PC-3 (cell line): Measurements from ENCODE around the gene CD7. TPM values are rescaled to one million over a fixed set of nuclear protein-coding genes. Genes with fewer than 3 reads are reported as not detected.

Source experiments
- ATAC-seq: fragments of 200-7000 bp; cut with Tn5 transposase; 2 replicates; pipeline ENCODE4 v1.9.1; 2020; ENCODE audit warnings: mild to moderate bottlenecking, moderate library complexity
- BruUV-seq: library from RNA; stranded (reverse); fragments of 400-500 nt; replicated peaks from 2 replicates; lab custom pipeline; 2021; lab: Mats Ljungman, UMichigan
- CTCF ChIA-PET: fragments of 300-600 bp; sonication (Branson Sonifier 250); formaldehyde crosslinking; loops from one replicate; lab custom pipeline; 2022; ENCODE audit warnings: antibody characterized with exemption; lab: Charles Lee
- POLR2A ChIA-PET: fragments of 300-600 bp; sonication (Branson Sonifier 250); formaldehyde crosslinking; loops from one replicate; lab custom pipeline; 2022; ENCODE audit warnings: antibody characterized with exemption; ENCODE audit not compliant: unreplicated experiment; lab: Charles Lee
- DNase-seq: peaks from one replicate; pipeline ENCODE4 v3.0.0-alpha.2; 2015
- H2AFZ ChIP-seq: fragments of 300-600 bp; sonication (generic); 2 replicates; pipeline ENCODE4 v1.6.0; 2016; ENCODE audit warnings: antibody characterized with exemption, low read length
- H3F3A ChIP-seq: fragments of 300-600 bp; sonication (generic); one replicate; pipeline ENCODE4 v1.6.0; 2017; ENCODE audit warnings: antibody characterized with exemption, low read length, control low read depth, mild to moderate bottlenecking; ENCODE audit not compliant: unreplicated experiment
- H3K27ac ChIP-seq: fragments of 300-600 bp; sonication (generic); 2 replicates; pipeline ENCODE4 v1.5.1; 2016; ENCODE audit warnings: mild to moderate bottlenecking, low read length
- H3K27me3 ChIP-seq: fragments of 300-600 bp; sonication (generic); 2 replicates; pipeline ENCODE4 v1.6.1; 2016; ENCODE audit warnings: low read length, mixed read lengths
- H3K36me3 ChIP-seq: fragments of 300-600 bp; sonication (generic); 2 replicates; pipeline ENCODE4 v1.6.1; 2016; ENCODE audit warnings: low read depth, mixed run types, low read length, mixed read lengths
- H3K4me1 ChIP-seq: fragments of 300-600 bp; sonication (generic); 2 replicates; pipeline ENCODE4 v1.5.1; 2016; ENCODE audit warnings: low read length; ENCODE audit not compliant: insufficient read depth
- H3K4me2 ChIP-seq: fragments of 300-600 bp; sonication (generic); 2 replicates; pipeline ENCODE4 v1.6.0; 2016; ENCODE audit warnings: low read length
- H3K4me3 ChIP-seq: fragments of 300-600 bp; sonication (generic); 2 replicates; pipeline ENCODE4 v1.5.1; 2016; ENCODE audit warnings: mild to moderate bottlenecking, low read length, mixed read lengths
- H3K79me2 ChIP-seq: fragments of 300-600 bp; sonication (generic); 2 replicates; pipeline ENCODE4 v1.6.1; 2017; ENCODE audit warnings: low read length, mixed read lengths
- H3K9ac ChIP-seq: fragments of 300-600 bp; sonication (generic); 2 replicates; pipeline ENCODE4 v1.6.0; 2016; ENCODE audit warnings: mild to moderate bottlenecking, low read length
- H3K9me2 ChIP-seq: fragments of 300-600 bp; sonication (generic); replicated peaks from 2 replicates; pipeline ENCODE4 v1.6.1; 2016; ENCODE audit warnings: mixed run types, low read length, mixed read lengths
- H3K9me3 ChIP-seq: fragments of 300-600 bp; sonication (generic); 2 replicates; pipeline ENCODE4 v1.6.1; 2016; ENCODE audit warnings: low read length, mixed read lengths
- H4K20me1 ChIP-seq: fragments of 300-600 bp; sonication (generic); 2 replicates; pipeline ENCODE4 v1.6.1; 2016; ENCODE audit warnings: low read length, mixed read lengths
- CTCF ChIP-seq: fragments of 300-600 bp; sonication (generic); conservative IDR thresholded peaks from 2 replicates; pipeline ENCODE4 v1.5.1; 2017; ENCODE audit warnings: antibody characterized with exemption, low read depth, mild to moderate bottlenecking, low read length
- EZH2 ChIP-seq: fragments of 300-600 bp; sonication (generic); IDR thresholded peaks from one replicate; pipeline ENCODE4 v1.6.1; 2017; ENCODE audit warnings: antibody characterized with exemption, mild to moderate bottlenecking, low read length; ENCODE audit not compliant: unreplicated experiment
- EZH2phosphoT487 ChIP-seq: fragments of 300-600 bp; sonication (generic); IDR thresholded peaks from 2 replicates; pipeline ENCODE4 v1.6.1; 2018; ENCODE audit warnings: mild to moderate bottlenecking, antibody characterized with exemption, low read length, borderline replicate concordance
- intact Hi-C: fragments of 100-400 bp; cut with micrococcal nuclease; formaldehyde crosslinking; loops from 2 replicates; pipeline ENCODE4 v1.9.0; 2023
- total RNA-seq: library from RNA; depleted of rRNA; stranded (reverse); fragments of >200 nt; gene quantifications from 2 replicates; pipeline ENCODE4 v1.2.3, GENCODE V29; 2014

CD7 gene
- total RNA-seq, 1 experiment from 2014 or later: 0.15 TPM

- ChIA-PET CTCF (no interaction called here), POLR2A (no interaction called here)
- Histone ChIP-seq H3K9me2 (no peaks in the 10 kb centered on the region), H2AFZ (no peak overlapping the region), H3F3A (no peaks in the 10 kb centered on the region), H4K20me1 (no peaks in the 10 kb centered on the region), H3K4me2 (no peak overlapping the region), H3K36me3 (no peaks in the 10 kb centered on the region), H3K79me2 (no peaks in the 10 kb centered on the region), H3K27me3 (no peaks in the 10 kb centered on the region), H3K4me3 (no peak overlapping the region), H3K9ac (no peak overlapping the region), H3K27ac (no peak overlapping the region), H3K4me1 (no peaks in the 10 kb centered on the region; the same call in 1 of the 2 replicates), H3K9me3 (no peaks in the 10 kb centered on the region)
- no peak for DNase-seq
- intact Hi-C loops: no loop called here
- no peak for ATAC-seq
- BruUV-seq: no TSS peak
- no peak for TF ChIP-seq EZH2
- TF ChIP-seq CTCF: no peak
- TF ChIP-seq EZH2phosphoT487: no peak
Observed at GRCh38 chr17:82310877-82311276, 6.5 kb downstream of the CD7 start.

- ATAC-seq: no peak
- H3K9me2 ChIP-seq: no peaks in the 10 kb centered on the region
- no TSS peak for BruUV-seq
- no peak overlapping the region for H3K4me3 ChIP-seq
- CTCF ChIA-PET: no interaction called here
- H4K20me1 ChIP-seq: no peaks in the 10 kb centered on the region
- intact Hi-C loops: no loop called here
- no peak overlapping the region for H3K9ac ChIP-seq
- H3K79me2 ChIP-seq: no peaks in the 10 kb centered on the region
- POLR2A ChIA-PET: no interaction called here
- no peak for DNase-seq
- H3K27me3 ChIP-seq: no peaks in the 10 kb centered on the region
- H3K27ac ChIP-seq: no peak overlapping the region
- TF ChIP-seq CTCF (no peak), EZH2phosphoT487 (no peak), EZH2 (no peak)
- H3K4me1 ChIP-seq: no peaks in the 10 kb centered on the region
- no peak overlapping the region for H2AFZ ChIP-seq
- no peaks in the 10 kb centered on the region for H3F3A ChIP-seq
- no peaks in the 10 kb centered on the region for H3K36me3 ChIP-seq
- H3K9me3 ChIP-seq: no peaks in the 10 kb centered on the region
- H3K4me2 ChIP-seq: no peak overlapping the region
Observed at GRCh38 chr17:82309656-82310570, 7.5 kb downstream of the CD7 start.

GRCh38 chr17:82305727-82306300 is 11.6 kb downstream of the CD7 start:
- H3K36me3 ChIP-seq: no peaks in the 10 kb centered on the region
- ATAC-seq (no peak), DNase-seq (no peak)
- H3K4me3 ChIP-seq: no peak overlapping the region
- no peaks in the 10 kb centered on the region for H3K4me1 ChIP-seq
- no peak overlapping the region for H3K27ac ChIP-seq
- BruUV-seq: no TSS peak
- intact Hi-C loops: no loop called here
- ChIA-PET POLR2A (no interaction called here), CTCF (no interaction called here)
- H3K79me2 ChIP-seq: no peaks in the 10 kb centered on the region
- H3K27me3 ChIP-seq: no peaks in the 10 kb centered on the region
- no peak for TF ChIP-seq EZH2phosphoT487
- no peak for TF ChIP-seq EZH2
- no peak for TF ChIP-seq CTCF
- H3K9ac ChIP-seq: no peak overlapping the region
- H3K9me2 ChIP-seq: no peaks in the 10 kb centered on the region
- H2AFZ ChIP-seq: no peak overlapping the region
- no peaks in the 10 kb centered on the region for H3K9me3 ChIP-seq
- no peak overlapping the region for H3K4me2 ChIP-seq
- no peaks in the 10 kb centered on the region for H4K20me1 ChIP-seq
- no peaks in the 10 kb centered on the region for H3F3A ChIP-seq
